PC-3 (cell line): ENCODE data around the gene AKAP13. TPM values are rescaled to one million over a fixed set of nuclear protein-coding genes. Genes with fewer than 3 reads are reported as not detected.
A peak's percentile ranks its signal among the peaks of the same experiment; 100 is the strongest.

Source experiments
- ATAC-seq: fragments of 200-7000 bp; cut with Tn5 transposase; 2 replicates; pipeline ENCODE4 v1.9.1; 2020; ENCODE audit warnings: mild to moderate bottlenecking, moderate library complexity
- BruUV-seq: library from RNA; stranded (reverse); fragments of 400-500 nt; replicated peaks from 2 replicates; lab custom pipeline; 2021; lab: Mats Ljungman, UMichigan
- CTCF ChIA-PET: fragments of 300-600 bp; sonication (Branson Sonifier 250); formaldehyde crosslinking; loops from one replicate; lab custom pipeline; 2022; ENCODE audit warnings: antibody characterized with exemption; lab: Charles Lee
- POLR2A ChIA-PET: fragments of 300-600 bp; sonication (Branson Sonifier 250); formaldehyde crosslinking; loops from one replicate; lab custom pipeline; 2022; ENCODE audit warnings: antibody characterized with exemption; ENCODE audit not compliant: unreplicated experiment; lab: Charles Lee
- DNase-seq: peaks from one replicate; pipeline ENCODE4 v3.0.0-alpha.2; 2015
- H2AFZ ChIP-seq: fragments of 300-600 bp; sonication (generic); 2 replicates; pipeline ENCODE4 v1.6.0; 2016; ENCODE audit warnings: antibody characterized with exemption, low read length
- H3F3A ChIP-seq: fragments of 300-600 bp; sonication (generic); one replicate; pipeline ENCODE4 v1.6.0; 2017; ENCODE audit warnings: antibody characterized with exemption, low read length, control low read depth, mild to moderate bottlenecking; ENCODE audit not compliant: unreplicated experiment
- H3K27ac ChIP-seq: fragments of 300-600 bp; sonication (generic); 2 replicates; pipeline ENCODE4 v1.5.1; 2016; ENCODE audit warnings: mild to moderate bottlenecking, low read length
- H3K27me3 ChIP-seq: fragments of 300-600 bp; sonication (generic); 2 replicates; pipeline ENCODE4 v1.6.1; 2016; ENCODE audit warnings: low read length, mixed read lengths
- H3K36me3 ChIP-seq: fragments of 300-600 bp; sonication (generic); 2 replicates; pipeline ENCODE4 v1.6.1; 2016; ENCODE audit warnings: low read depth, mixed run types, low read length, mixed read lengths
- H3K4me1 ChIP-seq: fragments of 300-600 bp; sonication (generic); 2 replicates; pipeline ENCODE4 v1.5.1; 2016; ENCODE audit warnings: low read length; ENCODE audit not compliant: insufficient read depth
- H3K4me2 ChIP-seq: fragments of 300-600 bp; sonication (generic); 2 replicates; pipeline ENCODE4 v1.6.0; 2016; ENCODE audit warnings: low read length
- H3K4me3 ChIP-seq: fragments of 300-600 bp; sonication (generic); 2 replicates; pipeline ENCODE4 v1.5.1; 2016; ENCODE audit warnings: mild to moderate bottlenecking, low read length, mixed read lengths
- H3K79me2 ChIP-seq: fragments of 300-600 bp; sonication (generic); 2 replicates; pipeline ENCODE4 v1.6.1; 2017; ENCODE audit warnings: low read length, mixed read lengths
- H3K9ac ChIP-seq: fragments of 300-600 bp; sonication (generic); 2 replicates; pipeline ENCODE4 v1.6.0; 2016; ENCODE audit warnings: mild to moderate bottlenecking, low read length
- H3K9me2 ChIP-seq: fragments of 300-600 bp; sonication (generic); replicated peaks from 2 replicates; pipeline ENCODE4 v1.6.1; 2016; ENCODE audit warnings: mixed run types, low read length, mixed read lengths
- H3K9me3 ChIP-seq: fragments of 300-600 bp; sonication (generic); 2 replicates; pipeline ENCODE4 v1.6.1; 2016; ENCODE audit warnings: low read length, mixed read lengths
- H4K20me1 ChIP-seq: fragments of 300-600 bp; sonication (generic); 2 replicates; pipeline ENCODE4 v1.6.1; 2016; ENCODE audit warnings: low read length, mixed read lengths
- EZH2 ChIP-seq: fragments of 300-600 bp; sonication (generic); IDR thresholded peaks from one replicate; pipeline ENCODE4 v1.6.1; 2017; ENCODE audit warnings: antibody characterized with exemption, mild to moderate bottlenecking, low read length; ENCODE audit not compliant: unreplicated experiment
- EZH2phosphoT487 ChIP-seq: fragments of 300-600 bp; sonication (generic); IDR thresholded peaks from 2 replicates; pipeline ENCODE4 v1.6.1; 2018; ENCODE audit warnings: mild to moderate bottlenecking, antibody characterized with exemption, low read length, borderline replicate concordance
- intact Hi-C: fragments of 100-400 bp; cut with micrococcal nuclease; formaldehyde crosslinking; loops from 2 replicates; pipeline ENCODE4 v1.9.0; 2023
- total RNA-seq: library from RNA; depleted of rRNA; stranded (reverse); fragments of >200 nt; gene quantifications from 2 replicates; pipeline ENCODE4 v1.2.3, GENCODE V29; 2014
- TF ChIP-seq, protein P1 (sequence below): fragments of 300-600 bp; sonication (generic); conservative IDR thresholded peaks from 2 replicates; pipeline ENCODE4 v1.5.1; 2017; ENCODE audit warnings: antibody characterized with exemption, low read depth, mild to moderate bottlenecking, low read length

Gene AKAP13
- total RNA-seq, 1 experiment from 2014 or later: 36.8 TPM

- ATAC-seq (no peak), DNase-seq (peak; percentile 3)
- H3K4me3 ChIP-seq: no peak overlapping the region
- H3F3A ChIP-seq: no peaks in the 10 kb centered on the region
- no peaks in the 10 kb centered on the region for H3K4me1 ChIP-seq
- no peaks in the 10 kb centered on the region for H4K20me1 ChIP-seq
- H3K36me3 ChIP-seq: no peaks in the 10 kb centered on the region; the same call in 1 of the 2 replicates
- intact Hi-C loops: no loop called here
- no peak overlapping the region for H3K9ac ChIP-seq
- H2AFZ ChIP-seq: no peak overlapping the region
- CTCF ChIA-PET: no interaction called here
- H3K4me2 ChIP-seq: no peak overlapping the region
- no TSS peak for BruUV-seq
- H3K9me2 ChIP-seq: no peaks in the 10 kb centered on the region
- no peaks in the 10 kb centered on the region for H3K79me2 ChIP-seq
- H3K27ac ChIP-seq: no peak overlapping the region
- H3K9me3 ChIP-seq: no peaks in the 10 kb centered on the region
- TF ChIP-seq EZH2phosphoT487 (no peak), EZH2 (no peak)
- TF ChIP-seq, protein P1, sequence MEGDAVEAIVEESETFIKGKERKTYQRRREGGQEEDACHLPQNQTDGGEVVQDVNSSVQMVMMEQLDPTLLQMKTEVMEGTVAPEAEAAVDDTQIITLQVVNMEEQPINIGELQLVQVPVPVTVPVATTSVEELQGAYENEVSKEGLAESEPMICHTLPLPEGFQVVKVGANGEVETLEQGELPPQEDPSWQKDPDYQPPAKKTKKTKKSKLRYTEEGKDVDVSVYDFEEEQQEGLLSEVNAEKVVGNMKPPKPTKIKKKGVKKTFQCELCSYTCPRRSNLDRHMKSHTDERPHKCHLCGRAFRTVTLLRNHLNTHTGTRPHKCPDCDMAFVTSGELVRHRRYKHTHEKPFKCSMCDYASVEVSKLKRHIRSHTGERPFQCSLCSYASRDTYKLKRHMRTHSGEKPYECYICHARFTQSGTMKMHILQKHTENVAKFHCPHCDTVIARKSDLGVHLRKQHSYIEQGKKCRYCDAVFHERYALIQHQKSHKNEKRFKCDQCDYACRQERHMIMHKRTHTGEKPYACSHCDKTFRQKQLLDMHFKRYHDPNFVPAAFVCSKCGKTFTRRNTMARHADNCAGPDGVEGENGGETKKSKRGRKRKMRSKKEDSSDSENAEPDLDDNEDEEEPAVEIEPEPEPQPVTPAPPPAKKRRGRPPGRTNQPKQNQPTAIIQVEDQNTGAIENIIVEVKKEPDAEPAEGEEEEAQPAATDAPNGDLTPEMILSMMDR: no peak
- POLR2A ChIA-PET: no interaction called here
- H3K27me3 ChIP-seq: no peaks in the 10 kb centered on the region
Measured at GRCh38 chr15:85639752-85640381, 259.5 kb downstream of the AKAP13 start.

- no peak overlapping the region for H3K4me3 ChIP-seq
- H3K4me2 ChIP-seq: no peak overlapping the region
- DNase-seq (no peak), ATAC-seq (no peak)
- H2AFZ ChIP-seq: no peak overlapping the region
- H4K20me1 ChIP-seq: no peaks in the 10 kb centered on the region
- H3K4me1 ChIP-seq: no peaks in the 10 kb centered on the region
- H3K79me2 ChIP-seq: no peaks in the 10 kb centered on the region
- ChIA-PET CTCF (no interaction called here), POLR2A (no interaction called here)
- BruUV-seq: no TSS peak
- H3F3A ChIP-seq: no peaks in the 10 kb centered on the region
- H3K9me2 ChIP-seq: no peaks in the 10 kb centered on the region
- no peak overlapping the region for H3K9ac ChIP-seq
- H3K9me3 ChIP-seq: no peaks in the 10 kb centered on the region
- no peak for TF ChIP-seq EZH2phosphoT487
- TF ChIP-seq, protein P1: no peak
- TF ChIP-seq EZH2: no peak
- H3K27me3 ChIP-seq: no peaks in the 10 kb centered on the region
- no peak overlapping the region for H3K27ac ChIP-seq
- peaks cover 4% of the 10 kb centered on the region; the same call in 1 of the 2 replicates for H3K36me3 ChIP-seq
- intact Hi-C loops: no loop called here
Measured at GRCh38 chr15:85642065-85642692, 261.8 kb downstream of the AKAP13 start.

- no peak overlapping the region for H3K9ac ChIP-seq
- intact Hi-C loops: no loop called here
- no peak overlapping the region for H3K4me2 ChIP-seq
- H3K27me3 ChIP-seq: no peaks in the 10 kb centered on the region
- no peaks in the 10 kb centered on the region for H3K9me2 ChIP-seq
- CTCF ChIA-PET: no interaction called here
- no peak overlapping the region for H2AFZ ChIP-seq
- no peak for ATAC-seq
- TF ChIP-seq, protein P1: no peak
- TF ChIP-seq EZH2phosphoT487 (no peak), EZH2 (no peak)
- POLR2A ChIA-PET: no interaction called here
- no peaks in the 10 kb centered on the region for H4K20me1 ChIP-seq
- no peak overlapping the region for H3K4me3 ChIP-seq
- no peaks in the 10 kb centered on the region for H3K9me3 ChIP-seq
- H3K79me2 ChIP-seq: no peaks in the 10 kb centered on the region
- no peaks in the 10 kb centered on the region for H3K4me1 ChIP-seq
- no peak overlapping the region for H3K27ac ChIP-seq
- DNase-seq: no peak
- BruUV-seq: no TSS peak
- peaks cover 4% of the 10 kb centered on the region; the same call in 1 of the 2 replicates for H3K36me3 ChIP-seq
- no peaks in the 10 kb centered on the region for H3F3A ChIP-seq
Measured at GRCh38 chr15:85642693-85643066, 262.3 kb downstream of the AKAP13 start.
